HepG2 (cell line): ENCODE data around the gene CAGE1. TPM values are rescaled to one million over a fixed set of nuclear protein-coding genes. Genes with fewer than 3 reads are reported as not detected.

ENCODE experiments used
- ADNP ChIP-seq: sonication (generic); formaldehyde crosslinking; IDR thresholded peaks from 2 replicates; pipeline ENCODE4 v1.4.0; 2020; ENCODE audit warnings: missing genetic modification reagents
- AGO2 ChIP-seq: fragments of 200-400 bp; formaldehyde crosslinking; optimal IDR thresholded peaks from 2 replicates; pipeline ENCODE3; 2017; ENCODE audit warnings: mild to moderate bottlenecking, low read depth, low read length, moderate library complexity
- ARNT2 ChIP-seq: sonication (generic); formaldehyde crosslinking; IDR thresholded peaks from 2 replicates; pipeline ENCODE4 v1.8.0; 2022; ENCODE audit warnings: mild to moderate bottlenecking, low read depth, missing genetic modification reagents, moderate library complexity
- FOXM1 ChIP-seq: sonication (generic); formaldehyde crosslinking; IDR thresholded peaks from 2 replicates; pipeline ENCODE4 v1.5.0; 2020; ENCODE audit warnings: missing genetic modification reagents
- MTA1 ChIP-seq: sonication (generic); formaldehyde crosslinking; IDR thresholded peaks from 2 replicates; pipeline ENCODE4 v1.4.0; 2020; ENCODE audit warnings: missing genetic modification reagents, mild to moderate bottlenecking, borderline replicate concordance
- MXD4 ChIP-seq: IDR thresholded peaks from 2 replicates; pipeline ENCODE4 v1.6.1; 2016; ENCODE audit warnings: mild to moderate bottlenecking, missing biosample characterization, missing genetic modification reagents
- NFKBIZ ChIP-seq: IDR thresholded peaks from 2 replicates; pipeline ENCODE4 v1.6.1; 2018; ENCODE audit warnings: missing genetic modification reagents, missing compliant biosample characterization
- PRMT3 ChIP-seq: sonication (generic); formaldehyde crosslinking; IDR thresholded peaks from 2 replicates; pipeline ENCODE4 v1.8.1; 2022; ENCODE audit warnings: low read depth, mild to moderate bottlenecking, moderate library complexity, missing genetic modification reagents, borderline replicate concordance
- RORA ChIP-seq: sonication (generic); formaldehyde crosslinking; IDR thresholded peaks from 2 replicates; pipeline ENCODE4 v1.5.0; 2020; ENCODE audit warnings: mild to moderate bottlenecking, missing genetic modification reagents, moderate library complexity
- SYNCRIP ChIP-seq: fragments of 200-400 bp; formaldehyde crosslinking; IDR thresholded peaks from 2 replicates; pipeline ENCODE4 v1.6.1; 2018; ENCODE audit warnings: mild to moderate bottlenecking, low read depth, low read length; ENCODE audit not compliant: insufficient read depth
- TBL1XR1 ChIP-seq: fragments of 150-350 bp; IDR thresholded peaks from 2 replicates; pipeline ENCODE4 v1.6.1; 2014; ENCODE audit warnings: borderline replicate concordance, low read length; ENCODE audit not compliant: partially characterized antibody
- WIZ ChIP-seq: sonication (generic); formaldehyde crosslinking; IDR thresholded peaks from 2 replicates; pipeline ENCODE4 v1.5.1; 2020; ENCODE audit warnings: mild to moderate bottlenecking, missing genetic modification reagents
- ZFP36L1 ChIP-seq: sonication (generic); formaldehyde crosslinking; IDR thresholded peaks from 2 replicates; pipeline ENCODE4 v1.8.0; 2022; ENCODE audit warnings: mild to moderate bottlenecking, missing genetic modification reagents, moderate library complexity
- ZFP37 ChIP-seq: sonication (generic); formaldehyde crosslinking; IDR thresholded peaks from 2 replicates; pipeline ENCODE4 v1.4.0; 2020; ENCODE audit warnings: missing genetic modification reagents, borderline replicate concordance
- ZFP90 ChIP-seq: sonication (generic); formaldehyde crosslinking; IDR thresholded peaks from 2 replicates; pipeline ENCODE4 v1.8.0; 2022; ENCODE audit warnings: missing genetic modification reagents, mild to moderate bottlenecking, inconsistent platforms, borderline replicate concordance
- ZNF292 ChIP-seq: sonication (generic); formaldehyde crosslinking; IDR thresholded peaks from 2 replicates; pipeline ENCODE4 v1.8.1; 2022; ENCODE audit warnings: mild to moderate bottlenecking, low read depth, missing genetic modification reagents, borderline replicate concordance
- ZNF382 ChIP-seq: sonication (generic); formaldehyde crosslinking; IDR thresholded peaks from 2 replicates; pipeline ENCODE4 v1.5.0; 2020; ENCODE audit warnings: missing genetic modification reagents, mild to moderate bottlenecking, borderline replicate concordance
- ZNF430 ChIP-seq: sonication (generic); formaldehyde crosslinking; IDR thresholded peaks from 2 replicates; pipeline ENCODE4 v1.9.0; 2021; ENCODE audit warnings: mild to moderate bottlenecking, missing genetic modification reagents
- ZNF720 ChIP-seq: sonication (generic); formaldehyde crosslinking; IDR thresholded peaks from 2 replicates; pipeline ENCODE4 v1.4.0; 2020; ENCODE audit warnings: missing genetic modification reagents
- ZNF781 ChIP-seq: sonication (generic); formaldehyde crosslinking; IDR thresholded peaks from 2 replicates; pipeline ENCODE4 v1.5.1; 2020; ENCODE audit warnings: borderline replicate concordance, mild to moderate bottlenecking, missing genetic modification reagents; ENCODE audit errors: not compliant biosample characterization
- ZNF816 ChIP-seq: sonication (generic); formaldehyde crosslinking; IDR thresholded peaks from 2 replicates; pipeline ENCODE4 v1.8.0; 2022; ENCODE audit warnings: missing genetic modification reagents, mild to moderate bottlenecking, borderline replicate concordance
- polyA plus RNA-seq, 8 experiments: library from polyadenylated mRNA; depleted of rRNA in 3 of 8; stranded (reverse) in 7 of 8; unstranded in 1 of 8; fragments of >200 nt; fragmentation: Illumina TruSeq in 4 of 8; extraction: Trizol in 4 of 8; gene quantifications; 2 replicates each; pipeline versions ENCODE4 v1.2.1 to v1.2.3, GENCODE V29; 2011 to 2016; ENCODE audit warnings: low read depth in 4 of 8, missing spikeins in 1 of 8, mixed read lengths in 1 of 8; ENCODE audit not compliant: insufficient read depth in 1 of 8
- total RNA-seq, 5 experiments: library from RNA; depleted of rRNA; stranded (reverse); fragments of >200 nt; fragmentation: Illumina TruSeq; extraction: Trizol; gene quantifications; 2 replicates each; pipeline ENCODE4 v1.2.3, GENCODE V29; 2016; ENCODE audit warnings: low read depth in 1 of 5
- TF ChIP-seq, protein P1 (sequence below): sonication (generic); formaldehyde crosslinking; IDR thresholded peaks from 2 replicates; pipeline ENCODE4 v1.4.0; 2020; ENCODE audit warnings: missing genetic modification reagents, borderline replicate concordance
- TF ChIP-seq, protein P2 (sequence below): sonication (generic); formaldehyde crosslinking; IDR thresholded peaks from 2 replicates; pipeline ENCODE4 v1.8.1; 2023; ENCODE audit warnings: mild to moderate bottlenecking, inconsistent platforms, moderate library complexity, missing genetic modification reagents, borderline replicate concordance
- TF ChIP-seq, protein P3 (sequence below): IDR thresholded peaks from 2 replicates; pipeline ENCODE4 v1.6.1; 2016; ENCODE audit warnings: missing genetic modification reagents, missing compliant biosample characterization

CAGE1 gene
- total and polyA plus RNA-seq, 2 of the 13 experiments (the other 11 are each of a cell fraction or from before 2014, with no cell fraction given), result 0.03 to 0.15 TPM

DNA sequence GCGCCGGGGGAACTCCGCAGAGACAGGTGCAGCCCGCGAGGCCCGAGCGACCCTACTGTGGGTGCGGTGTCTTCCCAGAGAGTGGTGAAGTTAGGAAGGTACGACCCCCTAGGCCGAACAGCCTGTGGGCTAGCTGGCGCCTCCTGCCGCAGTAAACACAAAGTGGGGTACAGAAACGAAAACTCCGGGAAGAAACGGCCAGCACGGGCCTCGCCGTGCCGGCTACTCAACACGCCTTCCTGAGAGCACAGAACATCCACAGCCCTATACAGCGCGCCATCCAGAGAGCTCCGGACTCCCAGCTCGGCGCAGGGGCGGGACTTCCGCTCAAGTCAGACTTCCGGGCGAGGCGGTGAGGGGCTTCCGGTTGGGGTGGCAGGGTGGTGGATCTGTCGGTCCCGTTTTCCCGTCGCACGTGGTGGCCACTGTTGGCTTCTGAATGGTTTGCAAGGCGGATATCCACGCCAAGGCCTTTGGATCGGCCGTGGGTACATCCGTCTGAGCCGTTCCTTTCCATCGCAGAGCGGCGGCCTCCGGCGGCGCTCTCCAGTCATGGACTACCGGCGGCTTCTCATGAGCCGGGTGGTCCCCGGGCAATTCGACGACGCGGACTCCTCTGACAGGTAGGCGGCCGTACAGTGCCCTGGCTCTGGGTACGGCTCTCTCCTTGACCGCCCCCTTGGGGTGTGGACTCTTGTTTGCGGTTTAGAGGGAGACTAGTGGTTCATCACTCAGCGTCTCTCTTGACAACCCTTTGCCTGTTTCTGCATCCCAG, at the start of gene CAGE1, which contains the start of gene RIOK1 (continued):
- TF ChIP-seq ZFP36L1 (peak; percentile 79; the same call in 1 of the 2 replicates), NFKBIZ (CRISPR knock-in tag) (peak; percentile 31; the same call in 1 of the 2 replicates), ZNF816 (CRISPR knock-in tag) (peak; percentile 97), FOXM1 (CRISPR knock-in tag) (no peak), AGO2 (peak; percentile 83), ZNF781 (peak; percentile 78), MXD4 (CRISPR knock-in tag) (peak; percentile 99), ZFP90 (CRISPR knock-in tag) (peak; percentile 65; the same call in 1 of the 2 replicates), SYNCRIP (no peak), ZNF292 (CRISPR knock-in tag) (peak; percentile 90), RORA (CRISPR knock-in tag) (0 out of 2 replicates have a peak, but pooled peaks have one; percentile 93), WIZ (CRISPR knock-in tag) (peak; percentile 93), ARNT2 (peak; percentile 94; the same call in 1 of the 2 replicates), ZNF382 (CRISPR knock-in tag) (no peak), MTA1 (peak; percentile 93), ZNF430 (CRISPR knock-in tag) (peak; percentile 98), PRMT3 (CRISPR knock-in tag) (0 out of 2 replicates have a peak, but pooled peaks have one; percentile 89), ADNP (CRISPR knock-in tag) (no peak), TBL1XR1 (no peak), ZFP37 (CRISPR knock-in tag) (no peak; the same call in 1 of the 2 replicates), ZNF720 (no peak)
- TF ChIP-seq, protein P1, sequence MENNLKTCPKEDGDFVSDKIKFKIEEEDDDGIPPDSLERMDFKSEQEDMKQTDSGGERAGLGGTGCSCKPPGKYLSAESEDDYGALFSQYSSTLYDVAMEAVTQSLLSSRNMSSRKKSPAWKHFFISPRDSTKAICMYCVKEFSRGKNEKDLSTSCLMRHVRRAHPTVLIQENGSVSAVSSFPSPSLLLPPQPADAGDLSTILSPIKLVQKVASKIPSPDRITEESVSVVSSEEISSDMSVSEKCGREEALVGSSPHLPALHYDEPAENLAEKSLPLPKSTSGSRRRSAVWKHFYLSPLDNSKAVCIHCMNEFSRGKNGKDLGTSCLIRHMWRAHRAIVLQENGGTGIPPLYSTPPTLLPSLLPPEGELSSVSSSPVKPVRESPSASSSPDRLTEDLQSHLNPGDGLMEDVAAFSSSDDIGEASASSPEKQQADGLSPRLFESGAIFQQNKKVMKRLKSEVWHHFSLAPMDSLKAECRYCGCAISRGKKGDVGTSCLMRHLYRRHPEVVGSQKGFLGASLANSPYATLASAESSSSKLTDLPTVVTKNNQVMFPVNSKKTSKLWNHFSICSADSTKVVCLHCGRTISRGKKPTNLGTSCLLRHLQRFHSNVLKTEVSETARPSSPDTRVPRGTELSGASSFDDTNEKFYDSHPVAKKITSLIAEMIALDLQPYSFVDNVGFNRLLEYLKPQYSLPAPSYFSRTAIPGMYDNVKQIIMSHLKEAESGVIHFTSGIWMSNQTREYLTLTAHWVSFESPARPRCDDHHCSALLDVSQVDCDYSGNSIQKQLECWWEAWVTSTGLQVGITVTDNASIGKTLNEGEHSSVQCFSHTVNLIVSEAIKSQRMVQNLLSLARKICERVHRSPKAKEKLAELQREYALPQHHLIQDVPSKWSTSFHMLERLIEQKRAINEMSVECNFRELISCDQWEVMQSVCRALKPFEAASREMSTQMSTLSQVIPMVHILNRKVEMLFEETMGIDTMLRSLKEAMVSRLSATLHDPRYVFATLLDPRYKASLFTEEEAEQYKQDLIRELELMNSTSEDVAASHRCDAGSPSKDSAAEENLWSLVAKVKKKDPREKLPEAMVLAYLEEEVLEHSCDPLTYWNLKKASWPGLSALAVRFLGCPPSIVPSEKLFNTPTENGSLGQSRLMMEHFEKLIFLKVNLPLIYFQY (CRISPR knock-in tag), result peak; percentile 75
- TF ChIP-seq, protein P2, sequence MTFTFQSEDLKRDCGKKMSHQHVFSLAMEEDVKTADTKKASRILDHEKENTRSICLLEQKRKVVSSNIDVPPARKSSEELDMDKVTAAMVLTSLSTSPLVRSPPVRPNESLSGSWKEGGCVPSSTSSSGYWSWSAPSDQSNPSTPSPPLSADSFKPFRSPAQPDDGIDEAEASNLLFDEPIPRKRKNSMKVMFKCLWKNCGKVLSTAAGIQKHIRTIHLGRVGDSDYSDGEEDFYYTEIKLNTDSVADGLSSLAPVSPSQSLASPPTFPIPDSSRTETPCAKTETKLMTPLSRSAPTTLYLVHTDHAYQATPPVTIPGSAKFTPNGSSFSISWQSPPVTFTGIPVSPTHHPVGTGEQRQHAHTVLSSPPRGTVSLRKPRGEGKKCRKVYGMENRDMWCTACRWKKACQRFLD (CRISPR knock-in tag), result peak; percentile 97; the same call in 1 of the 2 replicates
- TF ChIP-seq, protein P3, sequence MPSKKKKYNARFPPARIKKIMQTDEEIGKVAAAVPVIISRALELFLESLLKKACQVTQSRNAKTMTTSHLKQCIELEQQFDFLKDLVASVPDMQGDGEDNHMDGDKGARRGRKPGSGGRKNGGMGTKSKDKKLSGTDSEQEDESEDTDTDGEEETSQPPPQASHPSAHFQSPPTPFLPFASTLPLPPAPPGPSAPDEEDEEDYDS (CRISPR knock-in tag), result peak; percentile 80
